Neural cell (in vitro differentiated cells): Measurements from ENCODE around the gene RIPK3.

Experiments
- CTCF ChIP-seq: fragments of 450-650 bp; IDR thresholded peaks from 2 replicates; pipeline ENCODE4 v1.5.1; 2014; ENCODE audit warnings: antibody characterized with exemption, mild to moderate bottlenecking, moderate library complexity; ENCODE audit not compliant: poor library complexity, severe bottlenecking
- EP300 ChIP-seq: fragments of 450-650 bp; conservative IDR thresholded peaks from 2 replicates; pipeline ENCODE4 v1.6.1; 2014; ENCODE audit warnings: antibody characterized with exemption, mild to moderate bottlenecking, moderate library complexity; ENCODE audit not compliant: poor library complexity, severe bottlenecking
- EZH2 ChIP-seq: fragments of 200-600, 300-800 bp; shearing (Covaris generic), sonication (generic); IDR thresholded peaks from 2 replicates; pipeline ENCODE4 v1.6.1; 2014; ENCODE audit warnings: antibody characterized with exemption, low read length, borderline replicate concordance, mild to moderate bottlenecking; ENCODE audit not compliant: insufficient read depth, poor library complexity, severe bottlenecking
- MXI1 ChIP-seq: fragments of 450-650 bp; conservative IDR thresholded peaks from 2 replicates; pipeline ENCODE4 v1.6.1; 2014; ENCODE audit warnings: antibody characterized with exemption, mild to moderate bottlenecking; ENCODE audit not compliant: poor library complexity, severe bottlenecking
- POLR2AphosphoS5 ChIP-seq: IDR thresholded peaks from 2 replicates; pipeline ENCODE4 v1.6.1; 2012
- RAD21 ChIP-seq: fragments of 450-650 bp; conservative IDR thresholded peaks from 2 replicates; pipeline ENCODE4 v1.6.1; 2014; ENCODE audit warnings: antibody characterized with exemption, mild to moderate bottlenecking, moderate library complexity
- REST ChIP-seq: IDR thresholded peaks from 2 replicates; pipeline ENCODE4 v1.6.1; 2012; ENCODE audit warnings: borderline replicate concordance
- SMC3 ChIP-seq: fragments of 450-650 bp; conservative IDR thresholded peaks from 2 replicates; pipeline ENCODE4 v1.6.1; 2014; ENCODE audit warnings: antibody characterized with exemption, mild to moderate bottlenecking, moderate library complexity; ENCODE audit not compliant: poor library complexity
- TAF1 ChIP-seq: IDR thresholded peaks from 2 replicates; pipeline ENCODE4 v1.6.1; 2012; ENCODE audit warnings: low read depth

- TF ChIP-seq CTCF (no peak), EZH2 (no peak), EP300 (no peak), REST (no peak), TAF1 (no peak), MXI1 (no peak), RAD21 (no peak), POLR2AphosphoS5 (no peak), SMC3 (no peak)
Observed at GRCh38 chr14:24331731-24332267, 8.0 kb downstream of the RIPK3 start.
